Measurements from ENCODE around the gene THRB.

THRB gene
- total RNA-seq = 4.2 to 31.9 (median 15.8) reads per million in 17 experiments

DNA sequence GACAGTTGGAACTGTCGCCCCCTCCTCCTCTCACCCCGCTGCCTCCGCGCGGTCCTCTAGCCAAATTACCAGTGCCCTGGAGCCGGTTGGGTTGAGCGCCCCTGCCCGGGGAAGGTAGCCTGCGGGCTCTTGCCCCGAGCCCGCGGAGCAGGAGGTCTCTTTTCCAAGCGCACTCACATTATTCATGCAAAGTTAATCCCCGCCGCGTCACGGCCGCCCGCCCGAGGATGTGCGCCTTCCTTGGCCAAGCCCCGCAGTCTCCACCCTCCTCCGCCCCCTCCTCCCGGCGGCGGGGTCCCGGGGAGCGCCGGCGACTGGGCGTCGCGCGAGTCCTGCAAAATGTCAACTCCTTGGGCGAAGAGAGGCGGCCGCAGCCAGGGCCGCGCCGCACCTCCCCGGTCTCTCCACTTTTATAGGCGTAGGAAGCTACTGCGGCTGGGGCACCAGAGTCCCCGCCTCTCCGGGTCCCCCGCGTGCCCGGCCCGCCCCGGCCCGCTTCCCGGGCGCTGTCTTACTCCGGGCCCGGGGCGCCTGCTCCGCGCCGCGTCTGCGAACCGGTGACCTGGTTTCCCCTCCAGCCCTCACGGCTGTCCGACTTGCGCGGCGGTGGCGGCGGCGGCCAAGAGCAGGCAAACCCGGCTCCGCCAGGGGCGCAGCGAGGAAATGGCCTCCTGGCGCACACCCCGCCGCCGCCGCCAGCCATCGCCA is at the start of gene THRB:
TSS of gene THRB (minus strand) at position 233 of the 708 bp plus-strand sequence.
- peak; percentile 63 to 86 (median 73) for DNase-seq

GRCh38 chr3:24541935-24542334 is 47.3 kb upstream of the THRB start:
- peak in 2 of 4 experiments; percentile 2 to 3 for DNase-seq

DNA sequence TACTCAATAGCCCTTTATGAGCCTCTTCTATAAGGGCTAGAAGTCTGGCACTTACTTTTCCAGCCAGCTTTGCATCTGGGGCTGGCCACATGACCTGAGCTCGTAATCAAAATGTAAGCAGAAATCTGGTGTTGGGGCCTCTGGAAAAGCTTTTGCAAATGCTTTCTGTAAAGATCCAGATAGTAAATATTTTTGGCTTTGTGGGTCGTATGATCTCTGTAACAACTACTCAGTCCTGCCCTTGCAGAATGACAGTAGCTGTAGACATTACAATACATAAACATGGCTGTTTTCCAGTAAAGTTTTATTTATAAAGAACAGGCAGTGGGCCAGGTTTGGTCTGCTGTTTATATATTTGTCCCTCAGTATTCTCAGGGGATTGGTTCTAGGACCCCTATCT is 46.2 kb upstream of the THRB start:
- DNase-seq = no peak

DNA sequence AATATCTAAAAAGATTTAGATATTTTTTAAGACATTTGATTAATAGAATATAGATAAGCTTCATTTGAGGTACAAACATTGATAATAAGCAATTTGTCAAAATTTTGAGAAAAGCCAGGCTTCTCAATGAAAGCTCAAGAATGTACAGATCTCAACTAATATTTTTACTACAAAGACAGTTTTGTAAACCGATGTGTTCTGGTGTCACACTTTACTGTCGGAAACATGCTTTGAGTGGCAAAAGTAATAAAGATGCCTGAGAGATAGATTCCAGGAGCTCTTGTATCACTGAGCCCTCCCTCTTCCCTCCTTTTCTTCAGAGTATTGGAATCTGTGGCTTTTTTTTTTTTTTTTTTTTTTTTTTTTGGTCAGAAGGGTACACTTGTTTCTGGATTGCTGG is 45.0 kb upstream of the THRB start:
- no peak for DNase-seq

DNA sequence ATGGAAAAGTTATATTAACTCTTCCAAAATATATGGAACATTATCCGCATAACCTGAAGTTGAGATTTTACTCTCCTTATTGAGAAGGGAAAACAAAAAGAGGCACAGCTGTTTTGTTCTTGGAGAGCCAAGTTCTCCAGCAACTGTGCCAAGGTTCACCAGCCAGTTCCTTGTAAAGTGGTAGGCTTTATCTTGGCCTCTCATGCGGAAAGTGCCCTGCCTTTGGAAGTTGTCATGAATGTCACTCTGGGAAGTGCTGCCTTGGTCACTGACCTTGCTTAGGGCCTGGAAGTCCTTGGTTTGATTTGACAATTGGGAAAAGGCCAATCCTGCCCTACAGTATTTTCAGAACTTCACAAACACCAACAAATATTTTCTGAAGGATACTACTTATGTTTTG is 44.2 kb upstream of the THRB start:
- no peak for DNase-seq

DNA sequence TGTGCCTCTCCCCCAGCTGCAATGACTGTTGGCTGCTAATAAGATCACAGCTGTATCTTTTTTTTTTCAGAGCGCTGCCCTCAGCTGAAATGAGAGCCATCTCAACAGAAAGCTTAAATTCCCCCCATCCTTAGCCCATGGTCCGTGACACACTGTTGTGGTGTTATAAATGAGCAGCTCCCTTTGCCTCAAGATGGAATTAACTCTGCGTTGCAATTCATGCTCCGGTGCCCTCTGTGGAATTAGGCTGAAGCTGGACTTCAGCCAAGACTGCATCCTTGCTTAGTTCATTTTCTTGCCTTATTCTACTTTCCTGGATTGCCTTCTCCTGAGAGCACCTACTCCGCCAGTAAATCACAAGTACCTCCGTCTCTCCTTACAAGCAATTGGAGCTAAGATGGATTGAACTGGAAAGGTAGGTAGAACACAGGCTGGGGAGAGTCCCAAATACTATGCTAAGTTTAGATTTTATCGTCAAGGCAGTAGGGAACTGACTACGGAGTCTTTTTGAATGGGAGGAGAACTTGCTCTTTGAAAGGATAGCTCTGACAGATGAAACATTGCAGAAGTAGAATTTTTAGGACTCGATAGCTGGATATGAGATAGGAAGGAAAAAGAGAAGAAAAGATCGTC is 39.0 kb upstream of the THRB start:
- no peak for DNase-seq

GRCh38 chr3:24530471-24530870 is 35.8 kb upstream of the THRB start:
- no peak for DNase-seq

DNA sequence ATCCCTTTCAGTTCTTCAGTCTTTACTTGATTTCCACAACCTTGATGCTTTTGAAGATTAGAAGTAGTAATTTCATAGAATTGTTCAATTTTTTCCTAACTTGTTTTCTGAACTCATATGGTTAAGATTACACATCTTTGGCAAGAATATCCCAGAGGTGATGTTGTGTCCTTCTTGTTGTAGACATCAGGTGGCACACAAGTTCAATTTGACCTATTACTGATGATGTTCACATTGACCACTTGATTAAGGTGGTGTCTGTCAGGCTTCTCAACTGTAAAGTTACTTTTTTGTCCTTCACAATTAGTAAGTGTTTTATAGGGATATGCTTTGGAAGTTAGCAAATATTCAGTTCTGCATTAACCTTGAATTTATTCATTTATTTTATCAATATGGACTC is 34.6 kb upstream of the THRB start:
- no peak for DNase-seq

- no peak for DNase-seq
Observed at GRCh38 chr3:24526640-24527212, 32.1 kb upstream of the THRB start.

DNA sequence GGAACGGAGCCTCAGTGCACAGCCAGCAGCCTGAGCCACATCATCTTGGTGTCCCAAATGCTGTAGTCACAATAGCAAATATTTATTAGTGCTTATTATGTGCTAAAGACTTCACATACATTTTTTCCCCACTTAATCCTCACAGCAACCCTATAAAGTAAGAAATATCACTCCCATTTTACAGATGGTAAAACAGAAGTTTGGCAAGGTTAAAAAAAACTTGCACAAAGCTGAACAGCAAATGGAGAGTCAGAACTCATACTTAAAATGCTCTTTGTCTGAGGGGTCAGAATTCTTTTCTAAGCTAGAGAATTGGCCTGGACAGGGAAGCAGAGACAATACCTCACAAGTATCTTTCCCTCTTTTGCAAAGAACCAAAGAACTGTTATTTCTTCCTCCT is 30.9 kb upstream of the THRB start:
- no peak for DNase-seq

GRCh38 chr3:24525022-24525421 is 30.4 kb upstream of the THRB start:
- DNase-seq = no peak

DNA sequence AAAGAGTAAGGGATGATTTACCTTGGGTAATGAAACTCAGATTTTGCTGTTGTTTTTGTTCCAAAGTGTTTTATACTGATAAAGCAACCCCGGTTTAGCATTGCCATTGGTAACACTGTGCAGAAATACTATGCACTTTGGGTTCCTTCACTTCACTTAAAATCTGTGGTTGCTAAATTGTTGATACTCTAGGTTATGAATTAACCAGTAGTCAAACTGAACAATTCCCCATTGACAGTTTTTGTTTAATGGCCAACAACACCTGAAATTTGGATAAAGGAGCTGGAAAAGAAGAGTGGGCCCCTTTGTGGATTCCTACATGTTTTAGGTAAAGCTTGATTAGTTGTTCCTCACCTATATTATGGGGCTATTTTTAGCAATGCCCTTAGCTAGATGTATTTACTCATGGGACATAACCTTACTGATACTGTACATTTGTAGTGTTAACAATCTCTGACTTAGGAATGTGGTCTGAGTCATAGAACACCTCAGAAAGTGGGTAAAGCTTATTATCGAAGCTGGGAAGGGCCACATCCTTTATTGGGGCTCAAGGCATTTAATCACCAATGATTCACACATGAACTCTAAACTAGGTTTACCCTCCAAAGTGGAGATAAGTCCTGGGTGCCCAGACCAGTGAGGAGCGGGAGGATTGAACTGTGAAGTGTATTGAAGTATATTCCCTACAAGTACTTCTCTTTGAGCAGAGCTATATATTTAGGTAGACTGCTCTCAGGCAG is 29.5 kb upstream of the THRB start:
- DNase-seq = no peak

- DNase-seq = no peak
Observed at GRCh38 chr3:24523215-24523614, 28.6 kb upstream of the THRB start.

DNA sequence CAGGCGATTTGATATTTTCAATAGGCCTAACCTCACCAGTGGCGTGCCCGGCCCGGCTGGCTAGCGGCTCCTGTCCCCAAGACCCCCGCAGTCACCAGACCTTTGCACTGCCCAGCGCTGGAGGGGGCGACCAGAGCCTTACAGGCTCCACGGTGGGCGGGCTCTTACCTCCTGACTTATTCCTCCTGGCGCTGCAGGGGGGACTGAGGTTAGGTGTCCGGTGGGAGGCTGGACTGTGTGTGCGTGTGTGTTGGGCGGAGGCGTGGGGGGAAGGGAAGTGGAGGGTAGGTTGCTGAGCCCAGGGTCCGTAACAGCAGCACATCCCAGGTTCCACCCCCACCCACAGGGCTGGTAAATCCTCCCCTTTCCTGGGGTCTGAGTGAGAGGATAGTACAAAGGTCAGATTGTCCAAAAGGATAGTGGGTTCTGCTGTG is 27.5 kb upstream of the THRB start:
- DNase-seq = peak in 1 of 4 experiments; percentile 10

DNA sequence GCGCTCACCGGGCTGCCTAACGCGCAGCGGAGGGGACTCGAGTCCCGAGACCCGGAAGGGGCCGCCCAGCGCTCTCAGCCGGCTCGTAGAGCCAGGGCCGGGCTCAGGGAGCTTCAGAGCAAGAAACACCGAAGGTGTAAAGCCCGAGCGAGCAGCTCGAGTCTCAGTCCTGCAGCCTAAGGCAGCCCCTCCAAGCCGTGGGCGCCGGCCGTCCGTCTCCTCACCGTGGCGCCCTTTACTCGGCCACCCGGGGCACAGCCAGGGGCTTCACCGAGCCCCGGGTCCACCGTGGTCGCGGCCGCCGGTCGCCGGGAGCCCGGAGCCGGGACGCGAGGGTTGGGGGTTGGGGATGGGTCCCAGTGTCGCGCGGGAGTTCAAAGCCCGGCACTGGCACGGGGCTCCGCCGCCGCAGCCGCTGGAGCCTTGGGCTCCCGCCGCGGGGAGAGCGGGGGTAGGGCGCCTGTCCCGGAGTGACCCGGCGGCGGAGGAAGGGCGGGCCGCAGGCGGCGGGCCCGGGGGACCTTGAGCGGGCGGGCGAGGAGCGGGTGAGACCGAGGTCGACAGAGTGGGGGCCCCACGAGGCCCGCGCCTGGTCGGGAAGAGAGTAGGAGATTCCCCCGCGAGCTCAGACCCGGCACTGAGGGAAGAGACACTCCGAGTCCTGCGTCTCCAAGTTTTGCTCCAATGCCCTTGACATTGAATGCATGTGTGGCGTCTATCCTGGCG is 26.9 kb upstream of the THRB start:
- DNase-seq = peak; percentile 63 to 75 (median 68)

GRCh38 chr3:24520976-24521419 is 26.3 kb upstream of the THRB start:
- no peak for DNase-seq

GRCh38 chr3:24520101-24520495 is 25.4 kb upstream of the THRB start:
- no peak for DNase-seq

DNA sequence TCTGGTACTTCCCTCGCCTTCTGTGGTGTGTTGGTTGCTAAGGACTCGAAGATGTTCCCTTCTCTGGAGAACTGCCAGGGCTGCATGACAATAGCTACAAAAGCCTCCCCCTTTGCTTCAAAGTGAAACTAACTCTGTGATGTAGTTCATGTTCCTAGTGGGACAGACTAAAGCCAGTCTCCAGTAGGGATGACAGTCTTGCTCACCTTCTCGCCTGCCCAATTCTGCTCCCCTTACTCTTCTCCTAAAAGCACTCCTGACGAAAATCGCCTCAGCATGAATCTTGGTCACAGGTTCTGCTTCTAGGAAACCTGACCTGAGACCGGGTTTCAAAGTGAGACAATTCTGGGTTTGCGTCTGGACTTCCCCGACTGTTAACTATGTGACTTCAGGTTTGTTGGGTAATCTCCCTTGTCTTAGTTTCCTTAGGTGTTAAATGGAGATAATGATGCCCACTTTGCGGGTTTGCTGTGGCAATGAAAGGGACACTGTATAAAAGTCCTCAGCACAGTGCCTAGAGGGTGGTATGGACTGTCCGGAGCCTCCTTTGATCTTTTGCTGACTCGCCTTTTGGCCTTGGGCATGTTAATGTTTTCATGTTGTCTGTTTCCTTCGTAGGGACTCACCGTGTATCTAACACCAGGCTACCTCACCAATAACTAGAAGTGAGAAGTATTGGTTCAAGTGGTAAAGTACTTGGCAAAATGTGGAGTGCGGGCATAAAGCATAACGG is 24.9 kb upstream of the THRB start:
- DNase-seq = peak in 2 of 4 experiments; percentile 25 to 31

DNA sequence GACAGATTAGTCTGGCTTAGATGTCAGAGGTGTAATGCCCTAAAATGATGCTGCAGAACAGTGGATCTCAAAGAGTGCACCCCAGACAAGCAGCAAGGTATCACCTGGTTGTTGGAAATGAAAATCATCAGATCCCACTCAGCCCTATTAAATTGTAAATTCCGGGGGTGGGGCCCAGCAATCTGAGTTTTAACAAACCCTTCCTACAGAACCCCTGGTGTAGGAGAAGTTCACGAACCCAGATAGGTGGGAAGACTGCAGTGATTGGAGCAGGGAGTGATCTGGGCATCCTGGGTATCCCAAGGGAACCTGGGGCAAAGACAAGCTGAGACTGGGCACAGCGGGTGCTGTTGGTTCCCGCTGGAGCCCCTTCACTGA is 24.3 kb upstream of the THRB start:
- no peak for DNase-seq

GRCh38 chr3:24514119-24514518 is 19.5 kb upstream of the THRB start:
- no peak for DNase-seq

DNA sequence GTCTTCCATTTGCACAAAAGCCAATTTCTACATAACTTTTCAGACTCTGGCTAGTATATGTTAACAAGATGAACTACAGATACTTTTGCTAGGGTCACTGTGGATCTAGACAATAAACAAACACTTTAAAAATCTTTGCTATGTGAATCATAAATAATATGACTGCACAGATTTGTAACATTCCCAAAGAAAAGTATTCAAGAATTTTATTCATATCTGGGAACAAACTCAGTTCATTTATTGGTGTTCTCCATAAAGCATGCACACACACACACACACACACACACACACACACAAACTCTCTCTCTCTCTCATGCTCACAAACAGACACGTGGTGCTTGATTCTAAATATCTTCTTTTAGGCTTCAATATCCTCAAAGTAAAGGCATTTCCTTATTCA is 18.8 kb upstream of the THRB start:
- no peak for DNase-seq

All from suppressor macrophage (primary cell).